Measurements from ENCODE around the gene NFILZ. TPM values are rescaled to one million over a fixed set of nuclear protein-coding genes. Genes with fewer than 3 reads are reported as not detected.
A peak's percentile ranks its signal among the peaks of the same experiment; 100 is the strongest.

Gene NFILZ
- total and polyA plus RNA-seq, 4 donors = not detected

- no peak for TF ChIP-seq CTCF (IDR thresholded peaks at IDR 0.05; ENCODE audit: control extremely low read depth, extremely low read depth)
- peaks cover 0 to 9% (median 5%) of the 10 kb centered on the region in 5 donors for H3K4me1 ChIP-seq (ENCODE audit: control insufficient read depth in 5 of 5, insufficient read depth in 5 of 5, low read length in 5 of 5)
- H3K9me3 ChIP-seq (ENCODE audit: control insufficient read depth in 4 of 4, insufficient read depth in 3 of 4, low read length in 3 of 4) = peaks cover 0 to 8% (median 0%) of the 10 kb centered on the region in 4 donors
- no peak overlapping the region for H3K27ac ChIP-seq (ENCODE audit: low read depth in 1 of 2, low read length in 1 of 2)
- WGBS, 2 donors = 88 to 92% methylated on average over 2 of the region's 2 CpGs
- no peak overlapping the region for H3K4me3 ChIP-seq
- no peaks in the 10 kb centered on the region for H3K36me3 ChIP-seq (ENCODE audit: control insufficient read depth in 4 of 4, insufficient read depth in 4 of 4, low read length in 4 of 4)
- H3K9ac ChIP-seq (ENCODE audit: insufficient read depth in 1 of 2, low read length in 2 of 2) = no peak overlapping the region
- H3K27me3 ChIP-seq (ENCODE audit: control insufficient read depth in 3 of 3, insufficient read depth in 3 of 3, low read length in 2 of 3) = no peaks in the 10 kb centered on the region
- DNase-seq = no peak
- no peak for ATAC-seq (ENCODE audit: insufficient read depth, low FRiP score)
Measured at GRCh38 chr19:8641221-8641907, 10.9 kb downstream of the NFILZ start.

- no peaks in the 10 kb centered on the region for H3K36me3 ChIP-seq (ENCODE audit: control insufficient read depth in 4 of 4, insufficient read depth in 4 of 4, low read length in 4 of 4)
- H3K9me3 ChIP-seq (ENCODE audit: control insufficient read depth in 4 of 4, insufficient read depth in 3 of 4, low read length in 3 of 4) = peaks cover 0 to 8% (median 0%) of the 10 kb centered on the region in 4 donors
- no peak overlapping the region for H3K9ac ChIP-seq (ENCODE audit: insufficient read depth in 1 of 2, low read length in 2 of 2)
- H3K27ac ChIP-seq (ENCODE audit: low read depth in 1 of 2, low read length in 1 of 2) = no peak overlapping the region
- H3K4me1 ChIP-seq (ENCODE audit: control insufficient read depth in 5 of 5, insufficient read depth in 5 of 5, low read length in 5 of 5) = peaks cover 0 to 9% (median 5%) of the 10 kb centered on the region in 5 donors
- ATAC-seq (ENCODE audit: insufficient read depth, low FRiP score) (no peak), DNase-seq (peak; percentile 27 to 68 (median 61))
- no peaks in the 10 kb centered on the region for H3K27me3 ChIP-seq (ENCODE audit: control insufficient read depth in 3 of 3, insufficient read depth in 3 of 3, low read length in 2 of 3)
- 44 to 49% methylated on average over 4 of the region's 4 CpGs for WGBS, 2 donors
- no peak overlapping the region for H3K4me3 ChIP-seq
- TF ChIP-seq CTCF (IDR thresholded peaks at IDR 0.05; ENCODE audit: control extremely low read depth, extremely low read depth) = peak; percentile 54
Measured at GRCh38 chr19:8641908-8642547, 11.6 kb downstream of the NFILZ start.

GRCh38 chr19:8642561-8642960, 12.1 kb downstream of the NFILZ start:
- TF ChIP-seq CTCF (IDR thresholded peaks at IDR 0.05; ENCODE audit: control extremely low read depth, extremely low read depth) = no peak
- Histone ChIP-seq H3K4me3 (no peak overlapping the region), H3K9ac (ENCODE audit: insufficient read depth in 1 of 2, low read length in 2 of 2) (no peak overlapping the region), H3K27ac (ENCODE audit: low read depth in 1 of 2, low read length in 1 of 2) (no peak overlapping the region), H3K27me3 (ENCODE audit: control insufficient read depth in 3 of 3, insufficient read depth in 3 of 3, low read length in 2 of 3) (no peaks in the 10 kb centered on the region), H3K9me3 (ENCODE audit: control insufficient read depth in 4 of 4, insufficient read depth in 3 of 4, low read length in 3 of 4) (peaks cover 0 to 8% (median 0%) of the 10 kb centered on the region in 4 donors), H3K36me3 (ENCODE audit: control insufficient read depth in 4 of 4, insufficient read depth in 4 of 4, low read length in 4 of 4) (no peaks in the 10 kb centered on the region), H3K4me1 (ENCODE audit: control insufficient read depth in 5 of 5, insufficient read depth in 5 of 5, low read length in 5 of 5) (peaks cover 0 to 9% (median 5%) of the 10 kb centered on the region in 5 donors)
- WGBS, 2 donors = 40 to 65% methylated on average over 5 of the region's 5 CpGs
- DNase-seq (no peak), ATAC-seq (ENCODE audit: insufficient read depth, low FRiP score) (no peak)

Data from lung (tissue), 12 donors.